ENCODE measurements around the gene PCDH9. TPM values are rescaled to one million over a fixed set of nuclear protein-coding genes. Genes with fewer than 3 reads are reported as not detected.

PCDH9 gene
- polyA plus RNA-seq, 3 donors, result 14.7 to 15.9 (median 15.6) TPM

DNA sequence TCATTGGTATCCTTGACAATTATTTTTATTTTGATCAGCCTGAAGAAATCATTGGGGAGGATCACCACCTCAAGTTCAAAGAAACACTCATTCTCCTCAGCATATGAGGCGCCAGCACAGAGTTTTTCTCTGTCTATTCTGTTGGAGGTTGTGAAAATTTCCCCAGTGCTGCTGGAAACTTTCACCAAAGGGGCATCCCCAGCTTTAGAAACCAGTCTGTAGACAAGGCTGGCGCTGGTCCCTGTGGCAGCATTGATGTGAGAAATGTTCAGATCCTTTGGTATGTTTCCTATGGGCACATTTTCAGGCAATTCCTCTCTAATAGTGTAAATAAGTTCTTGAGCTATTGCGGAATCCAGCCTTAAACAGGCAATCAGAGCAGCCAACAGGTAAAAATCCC lies 2.1 kb downstream of the PCDH9 start:
- no peak for DNase-seq (ENCODE audit: extremely low read depth in 1 of 11, low read depth in 9 of 11, low spot score in 4 of 11)

DNA sequence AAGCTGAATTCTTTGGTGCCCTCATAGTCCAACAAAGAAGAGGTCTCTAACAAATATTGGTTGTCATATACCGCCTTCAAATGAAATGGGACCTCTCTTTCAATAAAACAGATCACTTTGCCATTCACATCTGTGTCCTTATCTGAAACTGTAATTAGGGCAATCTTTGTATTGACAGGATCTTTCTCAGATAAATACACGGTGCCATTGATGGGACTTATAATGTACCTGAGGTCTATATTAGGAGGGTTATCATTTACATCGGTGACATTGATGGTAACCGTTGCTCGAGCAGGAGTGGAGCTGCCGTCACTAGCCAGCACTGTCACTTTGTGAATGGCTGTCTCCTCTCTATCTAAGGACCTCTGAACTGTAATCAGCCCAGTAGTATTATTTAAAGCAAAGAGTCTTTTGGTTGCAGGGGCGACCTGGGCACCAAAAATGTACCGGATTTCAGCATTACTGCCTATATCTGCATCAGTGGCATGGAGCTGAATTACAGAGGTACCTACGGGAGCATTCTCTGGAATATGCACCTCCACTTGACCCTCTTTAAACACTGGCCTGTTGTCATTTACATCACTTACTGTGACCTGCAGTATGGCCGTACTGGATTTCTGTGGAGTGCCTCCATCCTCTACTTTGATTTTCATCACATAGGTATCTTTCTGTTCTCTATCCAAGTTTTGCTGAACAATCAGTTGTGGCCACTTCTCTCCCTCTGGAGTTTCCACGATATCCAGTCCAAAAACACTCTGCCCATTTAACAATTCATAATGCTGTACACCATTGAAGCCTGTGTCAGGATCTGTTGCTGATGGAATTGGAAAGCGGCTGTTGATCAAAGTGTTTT lies 2.8 kb downstream of the PCDH9 start:
- no peak for DNase-seq (ENCODE audit: extremely low read depth in 1 of 11, low read depth in 9 of 11, low spot score in 4 of 11)

DNA sequence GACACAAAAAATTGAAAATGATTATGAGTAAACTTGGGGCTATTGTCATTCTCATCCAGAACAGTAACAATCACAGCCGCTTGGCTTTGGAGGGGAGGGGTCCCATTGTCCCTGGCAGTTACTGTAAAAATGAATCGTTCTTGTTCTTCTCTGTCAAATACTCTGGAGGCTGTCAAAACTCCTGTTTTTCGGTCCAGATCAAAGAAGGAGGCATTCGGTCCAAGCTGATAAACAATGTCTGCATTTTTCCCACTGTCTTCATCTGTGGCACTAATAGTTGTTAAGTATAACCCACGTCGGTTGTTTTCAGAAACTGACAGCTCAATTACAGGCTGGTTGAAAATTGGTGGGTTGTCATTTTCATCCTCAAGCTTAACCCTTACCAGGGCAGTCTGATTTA lies 3.4 kb downstream of the PCDH9 start:
- DNase-seq (ENCODE audit: extremely low read depth in 1 of 11, low read depth in 9 of 11, low spot score in 4 of 11), result no peak

- DNase-seq (ENCODE audit: extremely low read depth in 1 of 11, low read depth in 9 of 11, low spot score in 4 of 11), result no peak
Measured at GRCh38 chr13:67225252-67226159, 4.6 kb downstream of the PCDH9 start.

- DNase-seq (ENCODE audit: extremely low read depth in 1 of 11, low read depth in 9 of 11, low spot score in 4 of 11), result peak in 10 of 11 donors; percentile 60 to 83 (median 71)
Measured at GRCh38 chr13:67224148-67224846, 5.8 kb downstream of the PCDH9 start.

- no peak for DNase-seq (ENCODE audit: extremely low read depth in 1 of 11, low read depth in 9 of 11, low spot score in 4 of 11)
Measured at GRCh38 chr13:67223742-67224141, 6.4 kb downstream of the PCDH9 start.

- DNase-seq (ENCODE audit: extremely low read depth in 1 of 11, low read depth in 9 of 11, low spot score in 4 of 11), result no peak
Measured at GRCh38 chr13:67223024-67223423, 7.1 kb downstream of the PCDH9 start.

- DNase-seq (ENCODE audit: extremely low read depth in 1 of 11, low read depth in 9 of 11, low spot score in 4 of 11), result no peak
Measured at GRCh38 chr13:67221630-67222226, 8.4 kb downstream of the PCDH9 start.

GRCh38 chr13:67219113-67219512 lies 11.0 kb downstream of the PCDH9 start:
- DNase-seq (ENCODE audit: extremely low read depth in 1 of 11, low read depth in 9 of 11, low spot score in 4 of 11), result no peak

GRCh38 chr13:67217880-67218279 lies 12.3 kb downstream of the PCDH9 start:
- no peak for DNase-seq (ENCODE audit: extremely low read depth in 1 of 11, low read depth in 9 of 11, low spot score in 4 of 11)

- DNase-seq (ENCODE audit: extremely low read depth in 1 of 11, low read depth in 9 of 11, low spot score in 4 of 11), result no peak
Measured at GRCh38 chr13:67216864-67217263, 13.3 kb downstream of the PCDH9 start.

DNA sequence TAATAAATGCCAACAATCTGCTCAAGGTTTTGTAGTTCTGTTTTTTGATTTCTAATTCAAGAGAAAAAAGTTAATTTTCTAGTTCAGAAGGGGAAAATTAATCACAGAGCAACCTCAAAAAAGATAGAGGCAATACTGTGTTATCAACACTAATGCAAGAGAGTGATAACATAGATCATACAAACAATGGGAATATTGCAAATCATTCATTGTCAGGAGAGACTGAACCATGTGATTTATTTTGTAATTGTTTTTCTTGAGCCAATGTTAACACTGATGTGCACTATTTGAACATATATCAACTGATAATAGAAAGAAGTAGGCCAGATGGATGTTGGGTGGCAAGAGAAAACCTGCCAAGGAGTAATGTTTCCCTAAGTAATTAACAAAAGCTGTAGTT lies 19.9 kb downstream of the PCDH9 start:
- no peak for DNase-seq (ENCODE audit: extremely low read depth in 1 of 11, low read depth in 9 of 11, low spot score in 4 of 11)

- no peak for DNase-seq (ENCODE audit: extremely low read depth in 1 of 11, low read depth in 9 of 11, low spot score in 4 of 11)
Measured at GRCh38 chr13:67208552-67208951, 21.6 kb downstream of the PCDH9 start.

GRCh38 chr13:67204764-67205163 lies 25.4 kb downstream of the PCDH9 start:
- no peak for DNase-seq (ENCODE audit: extremely low read depth in 1 of 11, low read depth in 9 of 11, low spot score in 4 of 11)

GRCh38 chr13:67200605-67201004 lies 29.5 kb downstream of the PCDH9 start:
- no peak for DNase-seq (ENCODE audit: extremely low read depth in 1 of 11, low read depth in 9 of 11, low spot score in 4 of 11)

- DNase-seq (ENCODE audit: extremely low read depth in 1 of 11, low read depth in 9 of 11, low spot score in 4 of 11), result no peak
Measured at GRCh38 chr13:67200183-67200582, 30.0 kb downstream of the PCDH9 start.

GRCh38 chr13:67197704-67198103 lies 32.4 kb downstream of the PCDH9 start:
- no peak for DNase-seq (ENCODE audit: extremely low read depth in 1 of 11, low read depth in 9 of 11, low spot score in 4 of 11)

- no peak for DNase-seq (ENCODE audit: extremely low read depth in 1 of 11, low read depth in 9 of 11, low spot score in 4 of 11)
Measured at GRCh38 chr13:67193979-67194378, 36.2 kb downstream of the PCDH9 start.

DNA sequence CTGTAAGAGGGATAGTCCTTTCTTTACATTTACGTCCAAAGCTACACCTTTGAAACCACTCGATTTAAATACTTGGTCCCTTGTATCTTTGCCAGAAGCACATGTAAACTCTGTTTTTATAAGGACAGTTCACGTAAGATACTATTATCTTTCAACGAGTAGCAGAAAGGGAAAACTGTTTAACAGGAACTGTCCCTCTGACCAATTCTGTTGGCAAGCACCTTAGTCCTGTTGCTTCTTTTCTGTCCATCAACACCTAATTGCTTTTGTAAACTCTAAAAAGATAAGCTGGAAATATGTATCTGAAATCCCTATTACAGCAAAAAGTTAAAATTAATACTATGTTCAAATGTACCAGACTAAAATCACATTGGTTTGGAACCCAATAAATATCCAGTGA lies 37.4 kb downstream of the PCDH9 start:
- DNase-seq (ENCODE audit: extremely low read depth in 1 of 11, low read depth in 9 of 11, low spot score in 4 of 11), result no peak

All from renal cortex interstitium (tissue), 11 donors.